Lower leg skin (tissue), 4 donors: Measurements from ENCODE around the gene PLAU. TPM values are rescaled to one million over a fixed set of nuclear protein-coding genes. Genes with fewer than 3 reads are reported as not detected.

Experiments
- DNase-seq, 2 donors: peaks; one replicate each; pipeline ENCODE4 v3.0.0-alpha.2; 2019; ENCODE audit warnings: low spot score in 2 of 2
- H3K4me3 ChIP-seq: fragments of 200-600 bp; sonication (generic); 2 replicates; pipeline ENCODE4 v1.5.1; 2017; ENCODE audit warnings: mild to moderate bottlenecking, low read depth; ENCODE audit not compliant: poor library complexity, severe bottlenecking
- CTCF ChIP-seq, 3 donors: fragments of 450-650 bp; IDR thresholded peaks; one replicate each; pipeline ENCODE4 v1.5.1; 2016; ENCODE audit warnings: antibody characterized with exemption in 3 of 3, mild to moderate bottlenecking in 3 of 3, moderate library complexity in 2 of 3
- POLR2A ChIP-seq, 2 donors: fragments of 450-650 bp; IDR thresholded peaks; one replicate each; pipeline ENCODE4 v1.6.1; 2016 to 2017; ENCODE audit warnings: antibody characterized with exemption in 2 of 2, mild to moderate bottlenecking in 1 of 2, moderate library complexity in 1 of 2
- WGBS, 2 donors: methylation state at CpG; one replicate each; pipeline ENCODE4 v1.1.5; 2018; 5-methylcytosine and 5-hydroxymethylcytosine counted together
- intact Hi-C: fragments of 100-400 bp; cut with DNase I; formaldehyde crosslinking; loops from one replicate; pipeline ENCODE4 v1.15.0; 2023; ENCODE audit warnings: low total_unique reads
- total RNA-seq, 4 donors: library from RNA; depleted of rRNA; stranded (reverse); fragments of >200 nt; gene quantifications; one replicate each; pipeline ENCODE4 v1.1.0, GENCODE V29; 2016

PLAU gene
- 10 to 100 TPM; 12.7 to 28.5 (median 14.7) TPM for total RNA-seq

GRCh38 chr10:73910764-73911552, at the start of gene PLAU:
PLAU (plus strand) TSS chr10:73911132; CDS start chr10:73911556, 424 bp downstream.
- WGBS, 2 donors: 1 to 2% methylated on average over 23 to 25 of the region's 74 CpGs
- peak within 1 kb of the TSS; percentile 47 for H3K4me3 ChIP-seq
- peak in 1 of 2 donors; percentile 92 for DNase-seq
- TF ChIP-seq POLR2A (IDR thresholded peaks at IDR 0.05): no peak
- no peak for TF ChIP-seq CTCF (IDR thresholded peaks at IDR 0.05)
- intact Hi-C loops: no loop called here

GRCh38 chr10:73862011-73862410, 48.9 kb upstream of the PLAU start:
- no peak for DNase-seq

GRCh38 chr10:73863039-73863817, 47.7 kb upstream of the PLAU start:
- no peak overlapping the region for H3K4me3 ChIP-seq
- 65 to 70% methylated on average over 5 of the region's 5 CpGs for WGBS, 2 donors
- TF ChIP-seq POLR2A (IDR thresholded peaks at IDR 0.05): no peak
- no peak for TF ChIP-seq CTCF (IDR thresholded peaks at IDR 0.05)
- DNase-seq: no peak
- intact Hi-C loops: no loop called here

More at GRCh38 chr10:73862011-73862410, 48.9 kb upstream of the PLAU start:
- 76 to 82% methylated on average over 8 of the region's 8 CpGs for WGBS, 2 donors
- intact Hi-C loops: no loop called here
- H3K4me3 ChIP-seq: no peak overlapping the region
- TF ChIP-seq POLR2A (IDR thresholded peaks at IDR 0.05) (no peak), CTCF (IDR thresholded peaks at IDR 0.05) (no peak)

GRCh38 chr10:73864229-73864628, 46.7 kb upstream of the PLAU start:
- WGBS, 2 donors: 94 to 97% methylated on average over 4 of the region's 4 CpGs
- intact Hi-C loops: no loop called here
- TF ChIP-seq POLR2A (IDR thresholded peaks at IDR 0.05): no peak
- TF ChIP-seq CTCF (IDR thresholded peaks at IDR 0.05): no peak
- no peak overlapping the region for H3K4me3 ChIP-seq
- DNase-seq: no peak

GRCh38 chr10:73865107-73865458, 45.8 kb upstream of the PLAU start:
- intact Hi-C loops: no loop called here
- H3K4me3 ChIP-seq: no peak overlapping the region
- 76 to 77% methylated on average over 8 of the region's 8 CpGs for WGBS, 2 donors
- no peak for DNase-seq
- TF ChIP-seq CTCF (IDR thresholded peaks at IDR 0.05) (no peak), POLR2A (IDR thresholded peaks at IDR 0.05) (no peak)
